Calu3 (cell line): ENCODE measurements around the gene PRDX2. TPM values are rescaled to one million over a fixed set of nuclear protein-coding genes. Genes with fewer than 3 reads are reported as not detected.

ENCODE experiments used
- BruUV-seq: library from RNA; stranded (reverse); fragments of 400-500 nt; replicated peaks from 2 replicates; lab custom pipeline; 2021; lab: Mats Ljungman, UMichigan
- CTCF ChIA-PET: fragments of 300-600 bp; sonication (Branson Sonifier 250); formaldehyde crosslinking; loops from one replicate; lab custom pipeline; 2022; ENCODE audit warnings: antibody characterized with exemption; lab: Charles Lee
- DNase-seq: peaks from one replicate; pipeline ENCODE4 v3.0.0; 2022
- H3K27ac Mint-ChIP-seq: one replicate; pipeline ENCODE4 v1.8.0; 2022; ENCODE audit warnings: mixed read lengths; ENCODE audit not compliant: unreplicated experiment
- H3K27me3 Mint-ChIP-seq: one replicate; pipeline ENCODE4 v1.8.0; 2022; ENCODE audit warnings: mixed read lengths; ENCODE audit not compliant: unreplicated experiment
- H3K36me3 Mint-ChIP-seq: one replicate; pipeline ENCODE4 v1.8.0; 2022; ENCODE audit warnings: mild to moderate bottlenecking, moderate library complexity, mixed read lengths; ENCODE audit not compliant: insufficient read depth, unreplicated experiment
- H3K4me1 Mint-ChIP-seq: one replicate; pipeline ENCODE4 v1.8.0; 2022; ENCODE audit warnings: mild to moderate bottlenecking, low read depth, mixed read lengths; ENCODE audit not compliant: unreplicated experiment
- H3K4me3 Mint-ChIP-seq: one replicate; pipeline ENCODE4 v1.8.0; 2022; ENCODE audit warnings: mild to moderate bottlenecking, low read depth, moderate library complexity, mixed read lengths; ENCODE audit not compliant: unreplicated experiment
- H3K9me3 Mint-ChIP-seq: one replicate; pipeline ENCODE4 v1.8.0; 2022; ENCODE audit warnings: low read depth, mixed read lengths; ENCODE audit not compliant: unreplicated experiment
- intact Hi-C: fragments of 100-400 bp; cut with micrococcal nuclease; formaldehyde crosslinking; loops from one replicate; pipeline ENCODE4 v1.10.0; 2022; ENCODE audit not compliant: unreplicated experiment
- microRNA-seq: library from miRNA; unstranded; fragments of <30 nt; microRNA quantifications from one replicate; pipeline ENCODE4 v1.2.0, GENCODE V29; 2022
- total RNA-seq: library from RNA; stranded (reverse); gene quantifications from 2 replicates; pipeline ENCODE4 v1.2.3, GENCODE V29; 2022
- TF ChIP-seq, protein P1 (sequence below): fragments of 200-600 bp; IDR thresholded peaks from one replicate; pipeline ENCODE4 v1.8.0; 2022; ENCODE audit warnings: antibody characterized with exemption; ENCODE audit not compliant: unreplicated experiment

Gene PRDX2
- total RNA-seq, 1 experiment from 2014 or later, result 135 TPM

GRCh38 chr19:12751635-12752034 lies 50.0 kb downstream of the PRDX2 start, which contains the start of gene BEST2:
BEST2 (plus strand) TSS chr19:12751791; CDS start chr19:12752593, 802 bp downstream.
- Mint-ChIP-seq H3K36me3 (peaks cover 20% of the 10 kb centered on the region), H3K27ac (no peak within 1 kb of the TSS), H3K4me3 (no peak within 1 kb of the TSS), H3K9me3 (peaks cover 3% of the 10 kb centered on the region), H3K4me1 (peaks cover 16% of the 10 kb centered on the region), H3K27me3 (peaks cover 49% of the 10 kb centered on the region)
- DNase-seq, result no peak
- intact Hi-C loops, result no loop called here
- CTCF ChIA-PET, result no interaction called here
- no TSS peak for BruUV-seq
- TF ChIP-seq, protein P1, sequence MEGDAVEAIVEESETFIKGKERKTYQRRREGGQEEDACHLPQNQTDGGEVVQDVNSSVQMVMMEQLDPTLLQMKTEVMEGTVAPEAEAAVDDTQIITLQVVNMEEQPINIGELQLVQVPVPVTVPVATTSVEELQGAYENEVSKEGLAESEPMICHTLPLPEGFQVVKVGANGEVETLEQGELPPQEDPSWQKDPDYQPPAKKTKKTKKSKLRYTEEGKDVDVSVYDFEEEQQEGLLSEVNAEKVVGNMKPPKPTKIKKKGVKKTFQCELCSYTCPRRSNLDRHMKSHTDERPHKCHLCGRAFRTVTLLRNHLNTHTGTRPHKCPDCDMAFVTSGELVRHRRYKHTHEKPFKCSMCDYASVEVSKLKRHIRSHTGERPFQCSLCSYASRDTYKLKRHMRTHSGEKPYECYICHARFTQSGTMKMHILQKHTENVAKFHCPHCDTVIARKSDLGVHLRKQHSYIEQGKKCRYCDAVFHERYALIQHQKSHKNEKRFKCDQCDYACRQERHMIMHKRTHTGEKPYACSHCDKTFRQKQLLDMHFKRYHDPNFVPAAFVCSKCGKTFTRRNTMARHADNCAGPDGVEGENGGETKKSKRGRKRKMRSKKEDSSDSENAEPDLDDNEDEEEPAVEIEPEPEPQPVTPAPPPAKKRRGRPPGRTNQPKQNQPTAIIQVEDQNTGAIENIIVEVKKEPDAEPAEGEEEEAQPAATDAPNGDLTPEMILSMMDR, result no peak

GRCh38 chr19:12750851-12751250 lies 50.7 kb downstream of the PRDX2 start:
- intact Hi-C loops, result no loop called here
- Mint-ChIP-seq H3K27me3 (peaks cover 49% of the 10 kb centered on the region), H3K36me3 (peaks cover 15% of the 10 kb centered on the region), H3K4me1 (peaks cover 16% of the 10 kb centered on the region), H3K4me3 (no peak overlapping the region), H3K27ac (no peak overlapping the region), H3K9me3 (peaks cover 3% of the 10 kb centered on the region)
- TF ChIP-seq, protein P1, result no peak
- DNase-seq, result no peak
- BruUV-seq, result no TSS peak
- CTCF ChIA-PET, result no interaction called here

- Mint-ChIP-seq H3K9me3 (peaks cover 3% of the 10 kb centered on the region), H3K27me3 (peaks cover 49% of the 10 kb centered on the region), H3K4me3 (no peak overlapping the region), H3K4me1 (peaks cover 16% of the 10 kb centered on the region), H3K27ac (no peak overlapping the region), H3K36me3 (peaks cover 23% of the 10 kb centered on the region)
- intact Hi-C loops, result no loop called here
- TF ChIP-seq, protein P1, result no peak
- BruUV-seq, result no TSS peak
- CTCF ChIA-PET, result interaction anchor here (1.0 kb wide), 1 partner anchor 10 kb away, joined by 5 read pairs; no protein-coding TSS in a partner anchor
- DNase-seq, result no peak
Observed at GRCh38 chr19:12749938-12750521, 51.6 kb downstream of the PRDX2 start.

GRCh38 chr19:12748489-12748888 lies 53.1 kb downstream of the PRDX2 start:
- no peak for DNase-seq
- no peak overlapping the region for H3K27ac Mint-ChIP-seq
- CTCF ChIA-PET, result no interaction called here
- H3K4me1 Mint-ChIP-seq, result peaks cover 16% of the 10 kb centered on the region
- TF ChIP-seq, protein P1, result no peak
- intact Hi-C loops, result no loop called here
- no TSS peak for BruUV-seq
- peaks cover 24% of the 10 kb centered on the region for H3K36me3 Mint-ChIP-seq
- no peak overlapping the region for H3K4me3 Mint-ChIP-seq
- peaks cover 3% of the 10 kb centered on the region for H3K9me3 Mint-ChIP-seq
- peaks cover 44% of the 10 kb centered on the region for H3K27me3 Mint-ChIP-seq

Small RNAs within 50 kb of the gene (microRNA-seq; reads per million reads assigned to microRNA genes)
- not detected for gene MIR5684

Other genes starting within 250 kb of the PRDX2 start
- gene ZNF490, start 191.0 kb downstream of the PRDX2 start, total RNA-seq, result 5.4 and 6.3 TPM in 2 replicates
- 15.8 and 16.2 TPM in 2 replicates for gene ZNF791, start 190.9 kb downstream of the PRDX2 start, total RNA-seq
- 76.9 and 84.4 TPM in 2 replicates for gene MAN2B1, start 135.1 kb downstream of the PRDX2 start, total RNA-seq
- 10.1 and 10.8 TPM in 2 replicates for gene WDR83, start 135.0 kb downstream of the PRDX2 start, total RNA-seq
- gene DHPS, start 119.9 kb downstream of the PRDX2 start, total RNA-seq, result 57.6 and 69.1 TPM in 2 replicates
- not detected in 2 replicates for gene GNG14, start 113.8 kb downstream of the PRDX2 start, total RNA-seq
- gene FBXW9, start 105.2 kb downstream of the PRDX2 start, total RNA-seq, result 6.7 and 7.1 TPM in 2 replicates
- gene TNPO2, start 77.9 kb downstream of the PRDX2 start, total RNA-seq, result 67.0 and 87.6 TPM in 2 replicates
- 124 and 128 TPM in 2 replicates for gene TRIR, start 67.1 kb downstream of the PRDX2 start, total RNA-seq
- gene GET3, start 64.3 kb downstream of the PRDX2 start, total RNA-seq, result 52.2 and 53.8 TPM in 2 replicates
- gene BEST2, start 50.0 kb downstream of the PRDX2 start, total RNA-seq, result not detected in 2 replicates
- gene HOOK2, start 26.2 kb downstream of the PRDX2 start, total RNA-seq, result 69.0 and 70.7 TPM in 2 replicates
- gene JUNB, start 10.3 kb downstream of the PRDX2 start, total RNA-seq, result 113 and 116 TPM in 2 replicates
- 14.0 and 16.1 TPM in 2 replicates for gene THSD8, start 269 bp upstream of the PRDX2 start, total RNA-seq
- gene RNASEH2A, start 4.8 kb upstream of the PRDX2 start, total RNA-seq, result 30.6 and 41.6 TPM in 2 replicates
- not detected in 2 replicates for gene RTBDN, start 32.8 kb upstream of the PRDX2 start, total RNA-seq
- 1.3 and 2.6 TPM in 2 replicates for gene MAST1, start 36.7 kb upstream of the PRDX2 start, total RNA-seq
- gene DNASE2, start 79.6 kb upstream of the PRDX2 start, total RNA-seq, result 32.7 and 38.4 TPM in 2 replicates
- not detected in 2 replicates for gene KLF1, start 85.4 kb upstream of the PRDX2 start, total RNA-seq
- gene GCDH, start 89.4 kb upstream of the PRDX2 start, total RNA-seq, result 23.6 and 26.8 TPM in 2 replicates
- 1.1 TPM in 1 of 2 replicates, not detected in the other for gene SYCE2, start 117.5 kb upstream of the PRDX2 start, total RNA-seq
- 72.8 and 75.5 TPM in 2 replicates for gene FARSA, start 131.9 kb upstream of the PRDX2 start, total RNA-seq
- 680 and 718 TPM in 2 replicates for gene CALR, start 136.8 kb upstream of the PRDX2 start, total RNA-seq
- 101 and 110 TPM in 2 replicates for gene RAD23A, start 144.1 kb upstream of the PRDX2 start, total RNA-seq
- gene GADD45GIP1, start 155.4 kb upstream of the PRDX2 start, total RNA-seq, result 20.0 and 21.6 TPM in 2 replicates
- gene DAND5, start 167.8 kb upstream of the PRDX2 start, total RNA-seq, result 0.21 and 0.47 TPM in 2 replicates
- 16.4 and 21.9 TPM in 2 replicates for gene NFIX, start 193.7 kb upstream of the PRDX2 start, total RNA-seq